IMR-90 (cell line): ENCODE measurements around the gene MMP12. TPM values are rescaled to one million over a fixed set of nuclear protein-coding genes. Genes with fewer than 3 reads are reported as not detected.

Experiments used
- ATAC-seq: fragments of 200-7000 bp; cut with Tn5 transposase; 2 replicates; pipeline ENCODE4 v1.9.1; 2020; ENCODE audit warnings: low read depth, mild to moderate bottlenecking, moderate library complexity
- BruUV-seq: library from RNA; stranded (reverse); fragments of 400-500 nt; replicated peaks from 2 replicates; lab custom pipeline; 2021; lab: Mats Ljungman, UMichigan
- CTCF ChIA-PET: fragments of 300-600 bp; formaldehyde crosslinking; extraction: SDS; loops from one replicate; lab custom pipeline; 2021; ENCODE audit warnings: antibody characterized with exemption; lab: Yijun Ruan, JAX
- POLR2A ChIA-PET: fragments of 300-600 bp; sonication (Branson Sonifier 250); formaldehyde crosslinking; loops from one replicate; lab custom pipeline; 2022; ENCODE audit warnings: antibody characterized with exemption; ENCODE audit not compliant: unreplicated experiment; lab: Charles Lee
- DNase-seq: peaks from one replicate; pipeline ENCODE4 v3.0.0; 2013
- H2AFZ ChIP-seq: replicated peaks from 2 replicates; pipeline ENCODE3; 2013; ENCODE audit warnings: low read length, mild to moderate bottlenecking; ENCODE audit not compliant: poor library complexity
- H2AK5ac ChIP-seq: 2 replicates; pipeline ENCODE4 v1.6.1; 2013; ENCODE audit warnings: low read depth, low read length, inconsistent platforms
- H2AK9ac ChIP-seq: replicated peaks from 2 replicates; pipeline ENCODE3; 2013; ENCODE audit warnings: mild to moderate bottlenecking, low read depth, low read length, moderate library complexity; ENCODE audit not compliant: poor library complexity
- H2BK120ac ChIP-seq: 2 replicates; pipeline ENCODE4 v1.6.1; 2013; ENCODE audit warnings: low read depth, low read length, inconsistent platforms
- H2BK15ac ChIP-seq: 3 replicates; pipeline ENCODE4 v1.6.1; 2013; ENCODE audit warnings: low read depth, low read length, inconsistent platforms
- H2BK20ac ChIP-seq: 2 replicates; pipeline ENCODE4 v1.6.1; 2013; ENCODE audit warnings: low read depth, mild to moderate bottlenecking, inconsistent platforms, low read length, moderate library complexity
- H2BK5ac ChIP-seq: 2 replicates; pipeline ENCODE4 v1.6.1; 2013; ENCODE audit warnings: mild to moderate bottlenecking, low read depth, low read length, inconsistent platforms; ENCODE audit not compliant: poor library complexity, severe bottlenecking
- H3K14ac ChIP-seq: replicated peaks from 2 replicates; pipeline ENCODE4 v1.6.1; 2013; ENCODE audit warnings: low read depth, low read length, inconsistent platforms
- H3K18ac ChIP-seq: 2 replicates; pipeline ENCODE4 v1.6.1; 2013; ENCODE audit warnings: low read depth, low read length, control low read depth
- H3K23ac ChIP-seq: 2 replicates; pipeline ENCODE4 v1.6.1; 2013; ENCODE audit warnings: low read depth, low read length, inconsistent platforms
- H3K27ac ChIP-seq: 2 replicates; pipeline ENCODE4 v1.5.1; 2013; ENCODE audit warnings: mild to moderate bottlenecking, control low read depth, low read length; ENCODE audit not compliant: insufficient read depth
- H3K27me3 ChIP-seq: 2 replicates; pipeline ENCODE4 v1.6.1; 2013; ENCODE audit warnings: low read length; ENCODE audit not compliant: control insufficient read depth, insufficient read depth
- H3K36me3 ChIP-seq: 2 replicates; pipeline ENCODE4 v1.6.1; 2013; ENCODE audit warnings: low read length, mixed read lengths; ENCODE audit not compliant: control insufficient read depth, insufficient read depth
- H3K4ac ChIP-seq: 2 replicates; pipeline ENCODE4 v1.6.1; 2013; ENCODE audit warnings: low read depth, low read length, inconsistent platforms
- H3K4me1 ChIP-seq: 2 replicates; pipeline ENCODE4 v1.6.1; 2013; ENCODE audit warnings: low read length, mixed read lengths; ENCODE audit not compliant: control insufficient read depth, insufficient read depth
- H3K4me2 ChIP-seq: 2 replicates; pipeline ENCODE4 v1.6.1; 2013; ENCODE audit warnings: low read depth, mild to moderate bottlenecking, control low read depth, low read length, moderate library complexity
- H3K4me3 ChIP-seq: 2 replicates; pipeline ENCODE4 v1.5.1; 2013; ENCODE audit warnings: low read depth, mild to moderate bottlenecking, control low read depth, low read length, moderate library complexity; ENCODE audit not compliant: insufficient read depth
- H3K56ac ChIP-seq: 2 replicates; pipeline ENCODE4 v1.6.1; 2013; ENCODE audit warnings: low read length, inconsistent platforms; ENCODE audit not compliant: insufficient read depth; ENCODE audit errors: extremely low read depth
- H3K79me1 ChIP-seq, 2 experiments: 2 replicates each; pipeline ENCODE4 v1.6.1; 2013; ENCODE audit warnings: low read length in 2 of 2, inconsistent platforms in 1 of 2, low read depth in 1 of 2
- H3K9ac ChIP-seq: 2 replicates; pipeline ENCODE4 v1.6.1; 2013; ENCODE audit warnings: low read depth, low read length, control low read depth
- H3K9me1 ChIP-seq: 2 replicates; pipeline ENCODE4 v1.6.1; 2013; ENCODE audit warnings: low read length, inconsistent platforms; ENCODE audit not compliant: insufficient read depth
- H3K9me3 ChIP-seq: 2 replicates; pipeline ENCODE4 v1.6.1; 2013; ENCODE audit warnings: low read length; ENCODE audit not compliant: control insufficient read depth, insufficient read depth
- H4K20me1 ChIP-seq: 2 replicates; pipeline ENCODE4 v1.6.1; 2013; ENCODE audit warnings: low read length, inconsistent platforms; ENCODE audit not compliant: insufficient read depth
- H4K5ac ChIP-seq: 2 replicates; pipeline ENCODE4 v1.6.1; 2013; ENCODE audit warnings: mild to moderate bottlenecking, low read depth, low read length, control low read depth
- H4K8ac ChIP-seq, 2 experiments: 2 replicates each; pipeline ENCODE4 v1.6.1; 2013; ENCODE audit warnings: low read depth in 2 of 2, low read length in 2 of 2, control low read depth in 1 of 2, inconsistent platforms in 1 of 2
- H4K91ac ChIP-seq: 2 replicates; pipeline ENCODE4 v1.6.1; 2013; ENCODE audit warnings: low read depth, low read length, inconsistent platforms; ENCODE audit not compliant: insufficient read depth
- BHLHE40 ChIP-seq: fragments of 150-350 bp; IDR thresholded peaks from 2 replicates; pipeline ENCODE4 v1.6.1; 2016; ENCODE audit warnings: mild to moderate bottlenecking, low read depth, low read length
- CHD1 ChIP-seq: IDR thresholded peaks from 2 replicates; pipeline ENCODE4 v1.6.1; 2012; ENCODE audit warnings: low read depth, low read length, improper control_type of control experiment
- CTCF ChIP-seq: conservative IDR thresholded peaks from 2 replicates; pipeline ENCODE4 v1.5.1; 2012; ENCODE audit warnings: mild to moderate bottlenecking, low read depth, low read length, improper control_type of control experiment
- RCOR1 ChIP-seq: IDR thresholded peaks from 2 replicates; pipeline ENCODE4 v1.6.1; 2012; ENCODE audit warnings: mild to moderate bottlenecking, low read length, improper control_type of control experiment; ENCODE audit not compliant: insufficient replicate concordance
- RFX5 ChIP-seq: IDR thresholded peaks from 2 replicates; pipeline ENCODE4 v1.8.0; 2012; ENCODE audit warnings: low read depth, mild to moderate bottlenecking, low read length, moderate library complexity
- USF2 ChIP-seq: fragments of 150-350 bp; IDR thresholded peaks from 2 replicates; pipeline ENCODE4 v1.6.1; 2017; ENCODE audit warnings: mild to moderate bottlenecking, antibody characterized with exemption, low read length, low read depth
- WGBS, 2 experiments: methylation state at CpG; one replicate each; pipeline versions ENCODE4 v1.1.5 to v1.1.7; 2013; ENCODE audit warnings: missing lambda C conversion rate in 2 of 2; ENCODE audit not compliant: insufficient read length in 1 of 2; ENCODE audit errors: extremely low coverage in 2 of 2; 5-methylcytosine and 5-hydroxymethylcytosine counted together
- dilution Hi-C: fragments of 300-500 bp; cut with HindIII; formaldehyde crosslinking; loops from one replicate; pipeline ENCODE4 v1.14.3; 2018; ENCODE audit warnings: low sequenced_read_pairs; ENCODE audit not compliant: unreplicated experiment
- in situ Hi-C: fragments of 300-500 bp; cut with MboI; formaldehyde crosslinking; loops from 3 replicates; pipeline ENCODE4 v1.14.3; 2019; ENCODE audit warnings: low sequenced_read_pairs, inconsistent platforms, mixed read lengths
- intact Hi-C: fragments of 100-400 bp; cut with micrococcal nuclease; formaldehyde crosslinking; loops from 2 replicates; pipeline ENCODE4 v1.10.0; 2022
- polyA plus RNA-seq, 3 experiments: library from polyadenylated mRNA; depleted of rRNA; stranded (reverse); fragments of >200 nt; gene quantifications; 2 replicates each; pipeline ENCODE4 v1.2.3, GENCODE V29; 2012; ENCODE audit warnings: low replicate concordance in 1 of 3
- total RNA-seq: library from RNA; depleted of rRNA; stranded (reverse); fragments of >200 nt; gene quantifications from 2 replicates; pipeline ENCODE4 v1.2.3, GENCODE V29; 2012

The MMP12 gene
- total and polyA plus RNA-seq, 2 of the 4 experiments (the other 2 are of a cell fraction): not detected

GRCh38 chr11:102819491-102819890 is 55.3 kb downstream of the MMP12 start:
- H3K9me1 ChIP-seq: no peaks in the 10 kb centered on the region
- H2AK5ac ChIP-seq: no peak overlapping the region
- no peak overlapping the region for H2BK5ac ChIP-seq
- H3K9me3 ChIP-seq: no peaks in the 10 kb centered on the region
- WGBS, 2 experiments: 76% methylated on average over 3 of the region's 6 CpGs; no CpG with 5 or more reads in 1 of the 2 experiments
- no peak overlapping the region for H4K91ac ChIP-seq
- H4K5ac ChIP-seq: no peak overlapping the region
- no peak overlapping the region for H2BK15ac ChIP-seq
- ATAC-seq (no peak), DNase-seq (no peak)
- in situ Hi-C loops: loop anchor here (10.0 kb wide), 1 partner anchor 235 kb away; no protein-coding TSS in a partner anchor
- H3K27ac ChIP-seq: no peak overlapping the region
- BruUV-seq: no TSS peak
- H3K56ac ChIP-seq: no peak overlapping the region
- H3K18ac ChIP-seq: no peak overlapping the region
- H3K14ac ChIP-seq: no peak overlapping the region
- peaks cover 24% of the 10 kb centered on the region for H3K27me3 ChIP-seq
- TF ChIP-seq BHLHE40 (no peak), USF2 (no peak), CHD1 (no peak), CTCF (no peak), RCOR1 (no peak), RFX5 (no peak)
- no peak overlapping the region for H2BK20ac ChIP-seq
- H3K79me1 ChIP-seq: no peaks in the 10 kb centered on the region
- dilution Hi-C loops: no loop called here
- no peak overlapping the region for H3K4me2 ChIP-seq
- H3K9ac ChIP-seq: no peak overlapping the region
- no peak overlapping the region for H2AK9ac ChIP-seq
- no peak overlapping the region for H3K4me3 ChIP-seq
- H2AFZ ChIP-seq: no peak overlapping the region
- no peak overlapping the region for H3K23ac ChIP-seq
- no peak overlapping the region for H3K4ac ChIP-seq
- no peaks in the 10 kb centered on the region for H3K4me1 ChIP-seq
- no peak overlapping the region for H2BK120ac ChIP-seq
- no peak overlapping the region for H4K8ac ChIP-seq
- ChIA-PET POLR2A (no interaction called here), CTCF (no interaction called here)
- intact Hi-C loops: no loop called here
- H4K20me1 ChIP-seq: no peaks in the 10 kb centered on the region
- no peaks in the 10 kb centered on the region for H3K36me3 ChIP-seq
